Dermis microvascular lymphatic vessel endothelial cell (primary cell): Measurements from ENCODE around the gene CAMK2B. TPM values are rescaled to one million over a fixed set of nuclear protein-coding genes. Genes with fewer than 3 reads are reported as not detected.
"Not testable (repeated sequence)": the region's sequence is repeated elsewhere in the genome, so short reads cannot be mapped to it uniquely, and the experiment has no call there.

Experiments used
- DNase-seq, 2 donors: peaks; one replicate each; pipeline versions ENCODE4 v3.0.0 to v3.0.0-alpha.2; 2010; ENCODE audit warnings: low read depth in 2 of 2
- total RNA-seq: library from RNA; depleted of rRNA; stranded (reverse); fragments of >200 nt; gene quantifications from 2 replicates; pipeline ENCODE4 v1.2.1, GENCODE V29; 2014

Gene CAMK2B
- total RNA-seq, 1 donor from 2014 or later, result 0.13 TPM

DNA sequence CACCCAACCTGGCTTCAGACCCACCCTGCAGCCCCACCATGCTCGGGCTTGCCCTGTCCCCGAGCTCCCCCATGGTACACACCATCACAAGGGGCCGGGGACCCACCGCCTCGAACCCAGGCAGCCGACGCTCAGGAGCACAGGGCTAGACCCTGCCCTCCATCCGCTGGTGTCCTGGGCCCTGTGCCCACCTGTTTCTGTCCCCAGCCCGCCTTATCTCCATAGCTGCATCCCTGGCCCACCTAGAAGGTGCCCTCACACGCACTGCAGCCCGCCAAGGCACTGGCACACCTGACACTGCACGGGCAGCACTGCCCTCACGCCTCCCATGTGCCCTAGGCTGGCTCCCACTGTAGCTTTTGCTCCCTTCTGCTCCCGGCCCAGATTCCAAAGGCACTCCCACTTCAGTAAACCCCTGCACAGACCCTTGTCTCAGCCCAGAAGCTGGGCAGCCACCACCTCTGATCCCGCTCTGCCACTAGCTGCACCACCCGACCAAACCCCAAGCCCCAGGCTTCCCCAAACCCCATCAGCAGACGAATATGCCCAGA is 107.5 kb downstream of the CAMK2B start:
- DNase-seq, result no peak

DNA sequence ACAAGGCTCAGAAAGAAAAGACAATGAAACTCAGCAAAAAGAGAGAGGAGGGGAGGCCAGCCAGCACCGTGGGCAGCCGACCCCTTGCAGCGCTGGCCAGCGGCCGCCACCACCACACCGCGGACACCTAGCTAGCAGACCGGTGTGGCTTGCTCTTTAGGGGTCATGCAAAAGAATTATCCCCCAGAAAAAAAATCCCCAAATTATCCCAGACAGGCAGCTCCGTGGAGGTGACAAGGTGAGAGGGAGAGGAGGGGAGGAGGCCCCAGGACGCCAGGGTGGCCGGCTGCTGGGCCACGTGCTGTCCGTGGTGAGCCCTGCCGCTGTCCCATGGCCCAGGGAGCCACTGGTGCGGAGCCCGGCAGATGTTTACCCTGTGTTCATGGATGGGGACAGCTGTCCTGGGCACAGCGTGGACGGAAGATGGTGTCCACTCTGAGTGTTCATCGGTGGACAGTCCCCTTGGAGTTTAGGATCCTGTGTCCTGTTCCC is 108.1 kb downstream of the CAMK2B start:
- DNase-seq, result no peak

DNA sequence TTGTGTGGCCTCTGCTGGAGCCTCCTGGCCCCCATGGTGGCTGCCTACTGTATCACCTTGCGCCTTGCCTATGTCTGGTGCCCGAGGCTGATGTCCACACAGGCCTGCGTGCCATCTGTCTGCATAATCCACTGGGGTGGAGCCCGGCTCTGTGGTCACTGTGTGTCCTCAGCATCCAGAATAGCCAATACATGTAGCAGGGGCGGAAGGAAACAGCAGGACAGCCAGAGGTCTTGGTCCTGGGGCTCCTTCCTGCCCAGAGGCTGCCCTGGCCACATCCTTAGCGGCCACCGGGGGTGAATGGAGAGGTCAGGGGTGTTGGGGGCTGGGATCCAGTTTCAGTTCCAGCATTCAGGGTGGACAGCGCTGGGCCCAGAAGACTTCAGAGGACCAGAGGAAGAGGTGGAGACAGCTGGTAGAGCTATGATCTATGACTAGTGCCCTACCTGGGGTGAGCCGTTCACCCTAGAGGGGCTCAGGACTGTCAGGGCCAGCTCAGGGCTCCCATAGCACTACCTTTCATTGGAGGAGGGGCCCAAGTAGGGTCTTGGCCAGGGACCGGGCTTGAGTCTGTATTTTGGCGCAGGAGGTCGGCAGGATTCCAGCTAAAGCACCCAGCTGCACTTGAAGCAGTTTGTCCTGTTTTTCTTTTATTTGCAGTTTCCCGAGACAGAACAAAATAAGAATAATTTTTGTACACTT is 108.7 kb downstream of the CAMK2B start:
- no peak for DNase-seq

DNA sequence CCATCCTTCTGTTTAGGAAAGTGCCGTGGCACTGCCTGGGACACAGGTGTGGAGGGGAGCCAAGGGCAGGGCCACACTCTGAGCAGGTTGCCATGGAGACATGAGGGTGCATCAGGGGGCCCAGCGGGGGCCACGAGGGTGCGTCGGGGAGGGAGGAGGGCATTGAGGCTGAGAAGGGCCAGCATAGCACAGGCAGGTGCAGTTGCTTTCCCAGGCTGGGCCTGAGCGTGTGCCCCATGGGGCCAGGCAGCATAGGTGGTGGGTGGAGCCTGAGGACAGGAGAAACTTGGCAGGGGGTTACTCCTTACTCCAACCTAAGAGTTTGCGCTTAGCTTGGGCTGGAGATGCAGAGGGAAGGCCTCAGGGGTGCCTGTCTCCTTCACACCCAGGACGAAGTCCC is 109.4 kb downstream of the CAMK2B start:
- DNase-seq, result no peak

DNA sequence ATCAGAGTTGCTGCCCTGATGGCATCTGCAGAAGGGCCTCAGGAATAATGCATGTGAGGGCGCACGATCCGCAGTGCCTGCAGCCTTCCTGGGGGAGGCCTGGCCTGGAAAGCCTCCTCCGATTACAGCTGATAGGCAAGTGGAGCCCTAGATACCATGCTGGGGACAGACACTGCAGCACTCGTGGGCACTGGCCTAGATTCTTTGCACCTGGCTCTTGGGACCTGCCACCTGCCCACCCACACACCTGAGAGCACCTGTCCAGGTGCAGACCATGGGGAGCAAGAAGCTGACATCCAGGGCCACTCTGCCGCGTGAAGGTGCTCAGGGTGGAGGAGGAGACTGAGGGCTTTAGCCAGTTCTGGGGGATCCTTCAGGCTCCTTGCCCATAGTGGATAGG is 109.9 kb downstream of the CAMK2B start:
- no peak for DNase-seq

DNA sequence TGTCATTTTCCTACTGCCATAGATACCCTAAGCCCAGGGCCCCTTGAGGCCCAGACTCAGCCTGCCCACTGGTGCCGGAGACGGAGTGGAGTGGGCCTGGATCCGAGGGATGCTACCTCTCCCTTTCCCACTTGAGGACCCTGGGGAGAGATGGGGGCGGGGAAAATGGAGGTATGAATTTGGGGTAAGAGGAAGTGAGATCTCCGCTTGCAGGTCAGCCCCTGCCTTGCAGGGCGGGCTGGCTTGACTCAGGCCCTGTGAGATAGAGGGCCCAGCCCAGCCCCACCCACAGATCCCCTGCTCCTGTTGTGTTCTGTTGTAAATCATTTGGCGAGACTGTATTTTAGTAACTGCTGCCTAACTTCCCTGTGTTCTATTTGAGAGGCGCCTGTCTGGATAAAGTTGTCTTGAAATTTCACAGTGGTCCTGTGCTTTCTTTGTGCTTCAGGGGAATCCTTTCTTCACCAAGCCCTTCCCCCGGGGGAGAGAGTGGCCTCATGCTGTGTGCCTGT is 111.5 kb downstream of the CAMK2B start:
- no peak for DNase-seq

DNA sequence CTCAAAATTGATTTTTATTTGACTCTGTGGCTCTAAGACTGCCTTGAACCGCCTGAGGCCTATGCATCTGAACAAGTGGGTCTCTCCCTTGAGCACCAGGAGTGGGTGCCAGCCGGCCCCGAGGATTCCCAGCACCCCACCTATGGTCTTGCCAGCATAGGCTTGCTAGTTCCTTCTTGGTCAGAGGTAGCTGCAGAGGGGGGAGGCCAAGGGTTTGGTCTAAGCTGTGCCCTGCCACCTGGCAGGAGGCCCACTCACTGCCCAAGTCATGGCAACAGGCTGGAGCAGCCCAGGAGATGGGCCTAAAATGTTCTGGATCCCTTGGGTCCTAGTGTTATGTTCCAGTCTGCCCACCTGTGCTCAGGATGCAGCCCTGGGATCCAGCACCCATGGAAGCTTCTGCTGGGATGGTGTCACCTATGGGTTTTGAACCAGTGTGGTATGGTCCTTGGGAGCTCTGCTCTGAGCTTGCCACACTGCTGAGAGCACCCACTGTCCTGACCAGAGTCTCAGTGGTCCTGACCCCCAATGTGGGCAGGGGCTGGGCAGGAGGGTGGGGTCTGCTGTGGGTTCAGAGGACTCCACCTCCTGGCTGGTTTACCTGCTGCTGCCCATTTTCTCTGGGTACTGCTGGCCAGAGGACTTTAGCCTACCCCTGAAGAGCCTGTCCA is 112.1 kb downstream of the CAMK2B start:
- no peak for DNase-seq

DNA sequence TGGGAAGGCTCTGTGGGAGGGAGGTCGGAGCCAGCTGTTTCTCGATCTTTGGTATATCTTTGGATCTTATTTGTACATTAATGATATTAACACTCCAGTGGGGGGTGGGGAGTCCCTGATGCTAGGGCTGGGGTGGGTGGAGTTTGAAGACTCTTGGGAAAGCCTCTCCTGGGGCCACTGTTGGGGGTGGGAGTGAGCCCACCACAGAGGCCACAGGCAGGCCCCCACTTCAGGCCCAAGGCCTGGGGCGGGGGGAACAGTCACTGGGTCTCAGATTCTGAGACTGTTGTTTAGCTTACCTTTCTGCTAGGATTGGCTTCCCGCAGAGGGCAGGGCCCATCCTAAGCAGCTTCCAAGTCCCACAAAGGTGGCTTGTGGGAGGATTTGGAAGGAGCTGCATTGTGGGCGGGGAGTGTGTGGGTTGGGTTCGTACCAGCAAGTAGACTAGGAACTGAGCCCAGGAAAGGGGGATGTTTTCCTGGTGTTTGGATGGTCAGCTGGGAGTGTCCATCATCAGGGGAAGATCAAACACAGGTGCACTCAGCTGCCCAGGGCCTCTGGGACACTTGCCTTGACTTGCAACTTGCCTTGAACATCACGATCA is 112.7 kb downstream of the CAMK2B start:
- no peak for DNase-seq

DNA sequence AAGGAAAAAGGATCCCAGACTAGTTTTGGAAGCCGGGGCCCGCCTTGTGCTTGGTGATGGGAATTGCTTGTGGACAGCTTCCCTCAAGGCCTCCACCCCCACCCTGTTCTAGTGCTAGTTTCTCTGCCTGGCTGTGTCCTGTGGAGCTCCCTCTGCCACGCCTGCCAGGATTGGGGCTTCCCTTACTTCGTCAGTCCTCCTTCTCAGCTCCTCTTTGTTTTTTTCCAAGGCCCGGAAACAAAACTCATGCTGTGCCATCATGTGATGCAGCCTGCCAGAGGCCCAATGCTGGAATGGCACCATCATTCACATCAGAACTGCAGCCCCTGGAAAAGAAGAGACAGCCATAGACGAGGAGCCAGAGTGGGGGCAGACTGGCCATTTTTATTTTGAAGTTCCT is 113.4 kb downstream of the CAMK2B start:
- DNase-seq, result no peak

DNA sequence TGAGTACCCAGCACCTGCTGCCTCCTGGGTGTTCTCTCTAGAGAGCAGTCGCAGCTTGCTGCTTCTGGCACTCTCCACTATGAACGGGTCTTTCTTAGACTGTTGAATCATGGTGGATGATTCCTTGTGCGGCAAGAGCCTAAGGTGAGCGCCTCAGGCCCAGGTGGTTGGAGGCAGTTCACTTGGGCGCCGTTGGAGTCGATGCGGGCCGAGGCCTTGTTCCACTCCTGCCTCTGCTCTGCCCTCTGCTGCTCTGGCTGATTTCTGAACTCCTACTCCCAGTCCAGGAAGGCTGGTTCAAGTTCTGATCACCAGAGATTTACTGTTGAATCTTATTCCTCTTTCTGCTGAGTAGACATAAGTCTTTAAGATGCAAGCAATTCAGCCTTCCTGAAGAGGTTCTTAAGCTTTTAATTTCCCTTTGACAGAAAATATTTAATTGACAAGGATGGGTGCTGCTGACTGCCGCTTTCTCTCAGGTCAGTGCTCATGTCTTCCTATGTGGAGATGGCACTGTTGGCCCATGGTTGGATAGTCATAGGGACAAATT is 114.2 kb downstream of the CAMK2B start:
- DNase-seq, result no peak

DNA sequence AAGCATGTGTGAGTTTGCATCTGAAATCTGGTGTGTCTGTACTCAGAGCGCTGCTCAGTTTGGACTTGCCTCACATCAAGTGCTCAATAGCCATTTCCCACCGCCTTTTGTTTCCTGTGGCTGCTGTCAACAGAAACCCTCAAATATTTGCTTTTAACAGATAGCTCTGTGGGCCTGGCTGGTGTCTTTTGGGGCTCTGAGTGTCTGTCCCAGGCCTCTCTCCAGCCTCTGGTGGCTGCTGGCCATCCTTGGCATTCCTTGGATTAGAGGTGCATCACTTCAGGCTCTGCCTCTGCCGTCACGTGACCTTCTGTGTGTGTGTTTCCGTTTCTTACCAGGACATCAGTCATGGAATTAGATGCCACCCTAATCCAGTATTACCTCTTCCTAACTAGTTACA is 115.3 kb downstream of the CAMK2B start:
- DNase-seq, result no peak

DNA sequence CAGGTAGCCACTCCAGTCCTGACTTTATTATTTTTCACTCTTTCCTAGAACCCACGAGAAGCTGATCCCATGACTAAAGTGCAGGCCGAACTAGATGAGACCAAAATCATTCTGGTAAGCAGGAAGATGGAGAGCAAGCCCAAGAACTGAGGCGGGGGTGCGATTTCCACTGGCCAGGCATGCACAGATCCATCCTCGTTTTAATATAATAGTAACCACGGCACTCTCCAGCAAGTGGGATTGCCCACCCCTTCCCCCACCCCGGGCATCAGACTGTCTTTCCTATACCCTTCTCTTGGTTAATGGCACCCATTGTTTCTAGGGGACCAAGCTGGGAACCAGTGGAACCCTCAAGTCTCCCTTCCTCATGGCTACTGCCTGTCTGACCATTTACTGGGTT is 117.3 kb downstream of the CAMK2B start:
- DNase-seq, result no peak

DNA sequence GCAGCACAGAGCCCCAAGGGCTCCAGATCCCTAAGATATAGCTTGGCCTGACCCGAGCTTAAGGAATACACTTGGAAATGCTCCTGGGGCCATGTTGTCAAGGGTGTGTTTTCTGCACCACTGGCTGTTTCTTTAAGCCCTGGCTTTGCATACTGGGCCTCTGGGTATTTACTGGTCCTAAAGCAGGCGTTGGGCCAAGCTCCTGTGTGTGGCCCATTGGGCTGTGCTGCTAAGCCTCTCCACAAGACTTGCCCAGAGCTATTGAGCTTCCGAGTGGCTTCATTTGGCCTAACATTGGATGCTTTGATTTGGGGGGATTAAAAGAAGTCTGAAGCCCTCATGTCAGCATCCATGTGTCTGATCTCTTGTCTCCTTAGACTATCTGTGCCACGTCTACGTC is 119.4 kb downstream of the CAMK2B start:
- DNase-seq, result no peak

DNA sequence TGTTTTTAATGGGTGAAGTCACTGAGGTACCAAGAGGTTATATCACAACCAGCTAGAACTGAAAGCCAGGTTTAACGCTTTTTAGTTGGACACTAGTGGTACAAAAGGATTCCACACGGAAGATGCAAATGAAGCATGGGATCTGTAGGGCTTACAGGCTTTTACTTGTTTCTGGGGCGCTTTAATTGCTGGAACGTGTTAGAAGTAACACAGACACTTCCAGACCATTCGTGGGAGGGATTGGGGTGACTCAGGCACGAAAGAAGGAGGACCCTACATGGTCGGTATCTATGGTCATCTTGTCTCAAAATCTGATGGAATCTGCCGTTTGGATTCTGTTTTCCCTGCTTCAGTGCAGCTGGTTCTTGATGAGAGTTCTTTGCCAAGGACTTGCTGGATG is 123.6 kb downstream of the CAMK2B start:
- DNase-seq, result no peak

DNA sequence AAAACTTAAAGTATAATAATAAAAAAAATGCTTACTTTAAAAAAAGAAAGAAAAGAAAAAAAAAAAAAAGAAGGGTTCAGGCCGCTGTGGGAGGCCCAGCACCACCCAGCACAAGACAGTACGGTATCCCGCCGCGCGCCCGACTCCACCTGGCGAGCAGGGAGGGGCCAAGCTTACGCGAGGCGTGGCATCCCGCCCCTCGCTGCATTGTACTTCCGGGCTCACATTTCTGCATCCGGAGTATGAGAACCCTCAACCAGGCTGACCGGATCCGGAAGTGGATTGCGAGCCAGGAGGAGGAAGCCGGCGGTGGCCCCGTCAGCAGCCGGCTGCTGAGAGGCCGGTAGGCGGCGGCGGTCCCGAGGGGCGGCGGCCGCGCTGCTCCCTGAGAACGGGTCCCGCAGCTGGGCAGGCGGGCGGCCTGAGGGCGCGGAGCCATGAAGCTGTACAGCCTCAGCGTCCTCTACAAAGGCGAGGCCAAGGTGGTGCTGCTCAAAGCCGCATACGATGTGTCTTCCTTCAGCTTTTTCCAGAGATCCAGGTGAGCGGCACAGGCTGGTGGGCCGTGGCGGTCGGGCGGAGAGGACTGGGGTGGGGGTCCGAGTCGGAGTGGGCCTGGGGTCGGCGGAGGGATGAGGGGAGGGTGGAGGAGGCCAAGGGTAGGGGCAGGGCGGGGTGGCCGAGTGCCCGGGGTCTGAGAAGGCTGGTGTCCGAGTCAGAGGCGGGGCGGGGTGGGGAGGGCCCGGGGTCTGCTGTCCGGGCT is 124.5 kb downstream of the CAMK2B start, which contains the start of gene YKT6:
YKT6 (plus strand) TSS at position 280 of the 763 bp plus-strand sequence; CDS start at position 438, 158 bp downstream.
- peak; percentile 91 to 95 for DNase-seq

DNA sequence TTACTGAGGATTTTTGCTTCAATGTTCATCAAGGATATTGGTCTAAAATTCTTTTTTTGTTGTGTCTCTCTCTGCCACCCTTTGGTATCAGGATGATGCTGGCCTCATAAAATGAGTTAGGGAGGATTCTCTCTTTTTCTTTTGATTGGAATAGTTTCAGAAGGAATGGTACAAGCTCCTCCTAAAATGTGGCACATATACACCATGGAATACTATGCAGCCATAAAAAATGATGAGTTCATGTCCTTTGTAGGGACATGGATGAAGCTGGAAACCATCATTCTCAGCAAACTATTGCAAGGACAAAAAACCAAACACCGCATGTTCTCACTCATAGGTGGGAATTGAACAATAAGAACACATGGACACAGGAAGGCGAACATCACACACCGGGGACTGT is 125.2 kb downstream of the CAMK2B start:
- DNase-seq, result not testable (repeated sequence)

DNA sequence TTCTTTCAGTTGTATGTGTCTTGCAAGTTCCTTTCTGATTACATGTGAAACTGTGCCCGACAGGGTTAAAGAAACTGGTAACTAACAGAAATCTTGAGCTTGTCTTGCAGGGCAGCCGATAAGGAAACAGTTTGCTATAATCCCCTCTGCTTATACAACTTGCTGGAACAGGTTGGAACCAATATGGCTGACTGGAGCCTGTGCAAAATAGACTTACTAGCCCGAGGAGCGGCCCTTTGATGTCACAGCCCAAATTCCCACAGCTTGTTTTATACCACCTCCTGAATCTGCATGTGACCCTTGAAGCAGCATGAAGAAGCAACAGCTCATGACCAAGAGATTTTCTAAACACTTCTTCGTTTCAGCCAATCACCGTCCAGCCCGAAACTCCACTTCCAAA is 127.9 kb downstream of the CAMK2B start:
- DNase-seq, result no peak

DNA sequence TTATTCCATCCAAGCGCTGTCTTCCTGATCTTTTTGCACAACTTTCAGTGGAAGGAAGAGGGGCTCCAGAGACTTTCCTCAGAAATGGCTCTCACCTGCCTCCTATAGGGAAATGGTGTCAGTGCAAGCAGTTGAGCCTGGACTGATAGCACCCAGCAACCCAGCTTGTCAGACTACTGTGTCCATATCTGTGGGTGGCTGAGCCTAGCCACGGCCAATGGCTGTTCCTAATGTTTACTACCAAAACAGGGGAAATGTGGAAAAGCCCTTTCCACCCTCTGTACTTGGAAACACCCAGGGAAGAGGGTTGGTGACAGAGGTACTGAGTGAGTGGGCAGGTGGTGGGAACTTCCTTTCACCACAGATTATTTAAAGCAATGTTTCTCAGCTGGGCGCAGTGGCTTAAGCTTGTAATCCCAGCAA is 128.9 kb downstream of the CAMK2B start:
- peak; percentile 28 to 56 for DNase-seq

DNA sequence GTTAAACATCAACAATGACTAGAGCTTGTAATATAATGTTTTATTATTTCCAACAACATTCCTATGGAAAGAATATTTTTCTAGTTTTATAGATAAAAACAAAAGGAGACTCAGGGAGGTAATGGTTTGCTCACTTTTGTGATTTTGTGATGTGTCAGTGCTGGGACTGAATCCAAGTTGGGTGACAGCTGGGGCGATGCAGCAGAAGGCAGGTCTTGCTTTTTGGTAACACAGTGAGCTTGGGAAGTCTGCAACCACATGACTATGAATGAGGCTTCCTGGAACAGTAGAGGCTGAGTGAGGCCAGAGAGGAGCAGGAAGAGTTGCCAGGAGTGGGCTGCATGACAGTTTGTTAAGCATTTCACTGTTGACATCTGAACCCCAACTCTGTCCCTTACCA is 129.5 kb downstream of the CAMK2B start:
- no peak for DNase-seq

DNA sequence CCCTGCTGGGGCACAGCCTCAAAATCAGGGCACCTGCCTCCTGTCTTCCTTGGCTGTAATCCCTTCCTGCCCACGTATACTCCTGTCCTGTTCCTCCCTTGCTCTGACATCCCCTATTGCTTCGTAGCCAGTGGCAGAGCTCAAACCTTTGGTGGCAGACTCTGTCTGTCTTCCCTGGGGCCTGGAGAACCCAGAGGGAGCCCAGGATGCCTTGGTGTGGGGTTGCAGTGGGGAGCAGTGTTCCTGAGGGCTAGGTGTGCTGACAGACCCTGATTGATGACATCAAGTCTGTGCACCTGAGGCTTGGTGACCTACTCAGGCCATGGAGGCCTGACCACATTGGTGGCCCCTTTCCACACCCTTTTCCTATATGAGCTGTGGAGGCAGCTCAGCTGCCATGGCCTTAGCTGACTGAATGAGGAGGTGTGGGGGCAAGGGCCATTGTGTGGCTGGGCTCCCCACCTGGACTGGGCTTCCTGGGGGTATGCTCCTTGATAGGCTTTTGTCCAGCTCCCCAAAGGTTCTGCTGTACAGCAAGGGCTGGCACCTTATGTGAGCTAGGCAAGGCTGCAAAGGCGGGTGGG is 130.7 kb downstream of the CAMK2B start:
- DNase-seq, result no peak

DNA sequence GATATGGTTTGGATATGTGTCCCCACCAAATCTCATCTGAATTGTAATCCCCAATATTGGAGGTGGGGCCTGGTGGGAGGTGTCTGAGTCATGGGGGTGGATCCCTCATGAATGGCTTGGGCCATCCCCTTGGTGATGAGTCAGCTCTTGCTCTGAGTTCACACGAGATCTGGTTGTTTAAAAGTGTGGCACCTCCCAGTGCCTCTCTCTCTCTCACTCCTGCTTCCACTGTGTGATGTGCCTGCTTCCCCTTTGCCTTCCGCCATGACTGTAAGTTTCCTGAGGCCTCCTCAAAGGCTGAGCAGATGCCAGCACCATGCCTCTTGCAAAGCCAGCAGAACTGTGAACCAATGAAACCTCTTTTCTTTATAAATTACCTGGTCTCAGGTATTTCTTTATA is 131.3 kb downstream of the CAMK2B start:
- no peak for DNase-seq
